Panc1 (cell line): ENCODE results near the gene SLC7A14. TPM values are rescaled to one million over a fixed set of nuclear protein-coding genes. Genes with fewer than 3 reads are reported as not detected.

Experiments
- ATAC-seq: fragments of 200-7000 bp; cut with Tn5 transposase; 2 replicates; pipeline ENCODE4 v1.9.1; 2020; ENCODE audit warnings: mild to moderate bottlenecking, moderate library complexity
- BruUV-seq: library from RNA; stranded (reverse); fragments of 400-500 nt; replicated peaks from 2 replicates; lab custom pipeline; 2021; lab: Mats Ljungman, UMichigan
- CTCF ChIA-PET: fragments of 300-600 bp; sonication (Branson Sonifier 250); formaldehyde crosslinking; loops from one replicate; lab custom pipeline; 2022; ENCODE audit warnings: antibody characterized with exemption; lab: Charles Lee
- POLR2A ChIA-PET: fragments of 300-600 bp; sonication (Branson Sonifier 250); formaldehyde crosslinking; loops from one replicate; lab custom pipeline; 2022; ENCODE audit warnings: antibody characterized with exemption; lab: Charles Lee
- DNase-seq: peaks from one replicate; pipeline ENCODE4 v3.0.0-alpha.2; 2010; ENCODE audit warnings: low read depth, low spot score
- H3K27ac ChIP-seq: 2 replicates; pipeline ENCODE4 v1.5.1; 2011; ENCODE audit warnings: mild to moderate bottlenecking, low read length, inconsistent platforms
- H3K27me3 ChIP-seq: fragments of 200-500 bp; sonication (Bioruptor generic); 2 replicates; pipeline ENCODE4 v1.6.0; 2014; ENCODE audit warnings: low read length, inconsistent platforms; ENCODE audit not compliant: control insufficient read depth, insufficient read depth
- H3K36me3 ChIP-seq: fragments of 200-500 bp; sonication (Bioruptor generic); 2 replicates; pipeline ENCODE4 v1.5.1; 2014; ENCODE audit warnings: inconsistent platforms, mild to moderate bottlenecking, low read length, moderate library complexity; ENCODE audit not compliant: control insufficient read depth, insufficient read depth
- H3K4me1 ChIP-seq: 2 replicates; pipeline ENCODE4 v1.5.1; 2011; ENCODE audit warnings: inconsistent platforms, mild to moderate bottlenecking, low read length, moderate library complexity; ENCODE audit not compliant: control insufficient read depth, insufficient read depth
- H3K4me3 ChIP-seq, 2 experiments: 2 replicates each; pipeline ENCODE4 v1.5.1; 2011 to 2012; ENCODE audit warnings: low read depth in 2 of 2, low read length in 2 of 2, mild to moderate bottlenecking in 2 of 2, inconsistent platforms in 1 of 2, moderate library complexity in 1 of 2
- H3K9me3 ChIP-seq: fragments of 200-500 bp; sonication (Bioruptor generic); 2 replicates; pipeline ENCODE4 v1.5.1; 2014; ENCODE audit warnings: low read depth, mild to moderate bottlenecking, inconsistent platforms, low read length, moderate library complexity; ENCODE audit not compliant: control insufficient read depth, insufficient read depth
- POLR2AphosphoS5 ChIP-seq: IDR thresholded peaks from 2 replicates; pipeline ENCODE4 v1.6.1; 2012; ENCODE audit warnings: mild to moderate bottlenecking, low read depth, low read length, moderate library complexity
- SIN3A ChIP-seq: IDR thresholded peaks from 2 replicates; pipeline ENCODE4 v1.6.1; 2012; ENCODE audit warnings: low read depth, mild to moderate bottlenecking, low read length, moderate library complexity, borderline replicate concordance; ENCODE audit not compliant: insufficient read depth
- TCF7L2 ChIP-seq: IDR thresholded peaks from 2 replicates; pipeline ENCODE4 v1.6.1; 2011; ENCODE audit warnings: mild to moderate bottlenecking, low read depth, low read length, inconsistent platforms
- in situ Hi-C: cut with HindIII; loops from 2 replicates; pipeline ENCODE4 v1.10.0; 2016; ENCODE audit warnings: low sequenced_read_pairs, low pct_unique_long_range_greater_than_20kb
- intact Hi-C: fragments of 100-400 bp; cut with micrococcal nuclease; formaldehyde crosslinking; loops from one replicate; pipeline ENCODE4 v1.10.0; 2022; ENCODE audit not compliant: unreplicated experiment
- total RNA-seq: library from RNA; stranded (reverse); gene quantifications from one replicate; pipeline ENCODE4 v1.2.1, GENCODE V29; 2021; ENCODE audit not compliant: unreplicated experiment
- TF ChIP-seq, protein P1 (sequence below), 2 experiments: IDR thresholded peaks; 2 replicates each; pipeline ENCODE4 v1.6.1; 2011 to 2012; ENCODE audit warnings: low read depth in 2 of 2, control low read depth in 1 of 2, low read length in 1 of 2, mild to moderate bottlenecking in 1 of 2, moderate library complexity in 1 of 2; ENCODE audit not compliant: insufficient read depth in 1 of 2
- TF ChIP-seq, protein P2 (sequence below): fragments of 450-650 bp; IDR thresholded peaks from 2 replicates; pipeline ENCODE4 v1.5.1; 2017; ENCODE audit warnings: mild to moderate bottlenecking

SLC7A14 gene
- total RNA-seq, 1 experiment from 2014 or later = not detected

DNA sequence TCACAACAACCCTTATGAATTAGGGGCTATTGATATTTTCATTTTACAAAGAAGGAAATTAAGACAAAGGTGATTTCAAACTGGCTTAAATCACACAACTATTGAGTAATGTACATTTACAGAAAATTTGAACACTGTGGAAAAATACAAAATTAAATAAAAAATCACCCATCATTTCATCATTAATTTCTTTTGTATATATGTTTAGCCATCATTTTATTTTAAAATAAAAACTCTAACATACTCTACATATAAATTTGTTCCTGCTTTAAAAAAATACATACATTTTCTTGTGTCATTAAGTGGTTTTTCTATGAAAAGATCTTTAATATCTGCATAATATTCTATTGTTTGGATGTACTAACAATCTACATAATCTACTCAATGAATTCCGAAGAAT, 147.0 kb downstream of the SLC7A14 start:
- no TSS peak for BruUV-seq
- POLR2A ChIA-PET = no interaction called here
- Histone ChIP-seq H3K4me3 (no peak overlapping the region), H3K27me3 (peaks cover 2% of the 10 kb centered on the region; the same call in 1 of the 2 replicates), H3K9me3 (no peaks in the 10 kb centered on the region), H3K27ac (no peak overlapping the region), H3K4me1 (no peaks in the 10 kb centered on the region), H3K36me3 (no peaks in the 10 kb centered on the region)
- in situ Hi-C loops (no loop called here), intact Hi-C loops (no loop called here)
- CTCF ChIA-PET = no interaction called here
- no peak for TF ChIP-seq POLR2AphosphoS5
- TF ChIP-seq, protein P1, sequence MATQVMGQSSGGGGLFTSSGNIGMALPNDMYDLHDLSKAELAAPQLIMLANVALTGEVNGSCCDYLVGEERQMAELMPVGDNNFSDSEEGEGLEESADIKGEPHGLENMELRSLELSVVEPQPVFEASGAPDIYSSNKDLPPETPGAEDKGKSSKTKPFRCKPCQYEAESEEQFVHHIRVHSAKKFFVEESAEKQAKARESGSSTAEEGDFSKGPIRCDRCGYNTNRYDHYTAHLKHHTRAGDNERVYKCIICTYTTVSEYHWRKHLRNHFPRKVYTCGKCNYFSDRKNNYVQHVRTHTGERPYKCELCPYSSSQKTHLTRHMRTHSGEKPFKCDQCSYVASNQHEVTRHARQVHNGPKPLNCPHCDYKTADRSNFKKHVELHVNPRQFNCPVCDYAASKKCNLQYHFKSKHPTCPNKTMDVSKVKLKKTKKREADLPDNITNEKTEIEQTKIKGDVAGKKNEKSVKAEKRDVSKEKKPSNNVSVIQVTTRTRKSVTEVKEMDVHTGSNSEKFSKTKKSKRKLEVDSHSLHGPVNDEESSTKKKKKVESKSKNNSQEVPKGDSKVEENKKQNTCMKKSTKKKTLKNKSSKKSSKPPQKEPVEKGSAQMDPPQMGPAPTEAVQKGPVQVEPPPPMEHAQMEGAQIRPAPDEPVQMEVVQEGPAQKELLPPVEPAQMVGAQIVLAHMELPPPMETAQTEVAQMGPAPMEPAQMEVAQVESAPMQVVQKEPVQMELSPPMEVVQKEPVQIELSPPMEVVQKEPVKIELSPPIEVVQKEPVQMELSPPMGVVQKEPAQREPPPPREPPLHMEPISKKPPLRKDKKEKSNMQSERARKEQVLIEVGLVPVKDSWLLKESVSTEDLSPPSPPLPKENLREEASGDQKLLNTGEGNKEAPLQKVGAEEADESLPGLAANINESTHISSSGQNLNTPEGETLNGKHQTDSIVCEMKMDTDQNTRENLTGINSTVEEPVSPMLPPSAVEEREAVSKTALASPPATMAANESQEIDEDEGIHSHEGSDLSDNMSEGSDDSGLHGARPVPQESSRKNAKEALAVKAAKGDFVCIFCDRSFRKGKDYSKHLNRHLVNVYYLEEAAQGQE (IDR thresholded peaks at IDR 0.05; ENCODE audit: insufficient read depth in 1 of 2, low read depth in 2 of 2, low read length in 1 of 2) = no peak
- TF ChIP-seq SIN3A = no peak
- TF ChIP-seq TCF7L2 = no peak
- TF ChIP-seq, protein P2, sequence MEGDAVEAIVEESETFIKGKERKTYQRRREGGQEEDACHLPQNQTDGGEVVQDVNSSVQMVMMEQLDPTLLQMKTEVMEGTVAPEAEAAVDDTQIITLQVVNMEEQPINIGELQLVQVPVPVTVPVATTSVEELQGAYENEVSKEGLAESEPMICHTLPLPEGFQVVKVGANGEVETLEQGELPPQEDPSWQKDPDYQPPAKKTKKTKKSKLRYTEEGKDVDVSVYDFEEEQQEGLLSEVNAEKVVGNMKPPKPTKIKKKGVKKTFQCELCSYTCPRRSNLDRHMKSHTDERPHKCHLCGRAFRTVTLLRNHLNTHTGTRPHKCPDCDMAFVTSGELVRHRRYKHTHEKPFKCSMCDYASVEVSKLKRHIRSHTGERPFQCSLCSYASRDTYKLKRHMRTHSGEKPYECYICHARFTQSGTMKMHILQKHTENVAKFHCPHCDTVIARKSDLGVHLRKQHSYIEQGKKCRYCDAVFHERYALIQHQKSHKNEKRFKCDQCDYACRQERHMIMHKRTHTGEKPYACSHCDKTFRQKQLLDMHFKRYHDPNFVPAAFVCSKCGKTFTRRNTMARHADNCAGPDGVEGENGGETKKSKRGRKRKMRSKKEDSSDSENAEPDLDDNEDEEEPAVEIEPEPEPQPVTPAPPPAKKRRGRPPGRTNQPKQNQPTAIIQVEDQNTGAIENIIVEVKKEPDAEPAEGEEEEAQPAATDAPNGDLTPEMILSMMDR = no peak
- DNase-seq (no peak), ATAC-seq (no peak)

DNA sequence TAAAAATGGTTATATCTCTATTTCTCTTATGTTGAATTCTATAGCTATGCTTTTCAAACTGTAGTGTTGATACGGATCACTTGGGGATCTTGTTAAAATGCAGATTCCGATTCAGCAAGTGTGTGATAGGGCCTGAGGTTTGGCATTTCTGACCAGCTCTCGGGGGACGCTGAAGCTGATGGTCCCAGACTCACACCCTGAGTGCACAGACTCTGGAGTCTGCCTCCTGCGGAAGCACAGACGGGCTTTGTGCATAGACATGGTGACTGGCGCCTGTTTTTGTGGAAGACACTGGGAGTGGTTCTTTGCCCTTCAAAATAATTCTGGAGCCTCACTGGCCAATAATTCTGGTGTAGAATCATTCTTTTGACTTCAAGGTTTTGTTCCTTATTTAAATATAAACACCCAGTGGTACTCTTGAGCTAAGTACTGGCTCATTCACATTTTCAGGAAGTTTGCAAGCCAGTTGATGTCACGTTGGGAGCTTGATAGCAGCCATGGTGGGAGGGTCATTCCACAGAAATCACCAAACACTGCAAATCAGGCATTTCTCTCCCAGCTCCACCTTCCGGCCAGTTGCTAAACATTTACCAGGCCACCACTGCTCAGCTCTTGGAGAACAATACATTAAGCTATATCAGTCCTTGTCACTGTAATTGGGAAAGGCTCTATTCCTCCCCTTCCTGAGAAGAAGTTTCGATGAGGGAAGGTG, 148.0 kb downstream of the SLC7A14 start:
- TF ChIP-seq SIN3A (no peak), TCF7L2 (no peak)
- TF ChIP-seq, protein P2 = no peak
- Histone ChIP-seq H3K27ac (no peak overlapping the region), H3K4me1 (no peaks in the 10 kb centered on the region), H3K9me3 (no peaks in the 10 kb centered on the region), H3K36me3 (no peaks in the 10 kb centered on the region), H3K4me3 (no peak overlapping the region), H3K27me3 (peaks cover 2% of the 10 kb centered on the region; the same call in 1 of the 2 replicates)
- intact Hi-C loops = no loop called here
- in situ Hi-C loops = no loop called here
- no TSS peak for BruUV-seq
- POLR2A ChIA-PET = interaction anchor here (0.6 kb wide), 1 partner anchor 398 kb away, joined by 5 read pairs; no protein-coding TSS in a partner anchor
- CTCF ChIA-PET = interaction anchor here (0.6 kb wide), 2 partner anchors 104 to 162 kb away, joined by 3 read pairs; no protein-coding TSS in a partner anchor
- DNase-seq (no peak), ATAC-seq (no peak)
